SK-N-SH treated with all-trans-retinoic acid at 6 μM for 48 hours (cell line): Measurements from ENCODE around the gene FMN1.
A peak's percentile ranks its signal among the peaks of the same experiment; 100 is the strongest.

Experiments used
- ATAC-seq: fragments of 200-7000 bp; cut with Tn5 transposase; 3 replicates; pipeline ENCODE4 v1.9.1; 2020; ENCODE audit warnings: mild to moderate bottlenecking, moderate library complexity
- ARNTL ChIP-seq: fragments of 450-650 bp; formaldehyde crosslinking; IDR thresholded peaks from 2 replicates; pipeline ENCODE4 v1.5.0; 2020; ENCODE audit warnings: low read depth, mild to moderate bottlenecking, moderate library complexity, borderline replicate concordance
- BACH2 ChIP-seq: fragments of 250-450 bp; sonication (Bioruptor Pico); IDR thresholded peaks from 2 replicates; pipeline ENCODE4 v1.9.0; 2021; ENCODE audit warnings: mild to moderate bottlenecking, borderline replicate concordance
- CSDC2 ChIP-seq: fragments of 250-450 bp; sonication (Bioruptor Pico); IDR thresholded peaks from 2 replicates; pipeline ENCODE4 v1.5.0; 2020; ENCODE audit warnings: mild to moderate bottlenecking, moderate library complexity
- ESRRG ChIP-seq: fragments of 250-450 bp; sonication (Bioruptor Pico); IDR thresholded peaks from 2 replicates; pipeline ENCODE4 v1.6.1; 2021; ENCODE audit warnings: mild to moderate bottlenecking
- GLIS3 ChIP-seq: fragments of 250-450 bp; sonication (Bioruptor Pico); IDR thresholded peaks from 2 replicates; pipeline ENCODE4 v1.5.0; 2020; ENCODE audit warnings: mild to moderate bottlenecking, moderate library complexity
- ISL1 ChIP-seq: fragments of 250-450 bp; sonication (Bioruptor Pico); IDR thresholded peaks from 2 replicates; pipeline ENCODE4 v2.1.2; 2022; ENCODE audit warnings: mild to moderate bottlenecking, moderate library complexity
- OSR1 ChIP-seq: fragments of 250-450 bp; sonication (Bioruptor Pico); IDR thresholded peaks from 2 replicates; pipeline ENCODE4 v1.8.0; 2022; ENCODE audit warnings: moderate library complexity, mild to moderate bottlenecking, inconsistent platforms
- PPARA ChIP-seq: fragments of 250-450 bp; sonication (Bioruptor Pico); IDR thresholded peaks from 2 replicates; pipeline ENCODE4 v1.5.0; 2020; ENCODE audit warnings: mild to moderate bottlenecking, borderline replicate concordance
- RARB ChIP-seq: fragments of 250-450 bp; sonication (Bioruptor Pico); IDR thresholded peaks from 2 replicates; pipeline ENCODE4 v1.8.0; 2021; ENCODE audit warnings: mild to moderate bottlenecking, moderate library complexity
- SNAI2 ChIP-seq: fragments of 250-450 bp; sonication (Bioruptor Pico); IDR thresholded peaks from 2 replicates; pipeline ENCODE4 v1.5.0; 2020; ENCODE audit warnings: mild to moderate bottlenecking, moderate library complexity
- TCF4 ChIP-seq: fragments of 250-450 bp; sonication (Bioruptor Pico); IDR thresholded peaks from 2 replicates; pipeline ENCODE4 v1.8.0; 2021; ENCODE audit warnings: mild to moderate bottlenecking, moderate library complexity, borderline replicate concordance
- TOX ChIP-seq: fragments of 250-450 bp; sonication (Bioruptor Pico); IDR thresholded peaks from 2 replicates; pipeline ENCODE4 v1.8.0; 2021; ENCODE audit warnings: mild to moderate bottlenecking, moderate library complexity, borderline replicate concordance
- ZC3H10 ChIP-seq: fragments of 250-450 bp; sonication (Bioruptor Pico); IDR thresholded peaks from 2 replicates; pipeline ENCODE4 v1.5.1; 2021; ENCODE audit warnings: mild to moderate bottlenecking, moderate library complexity
- ZFP3 ChIP-seq: fragments of 250-450 bp; sonication (Bioruptor Pico); IDR thresholded peaks from 2 replicates; pipeline ENCODE4 v1.5.0; 2020; ENCODE audit warnings: mild to moderate bottlenecking, moderate library complexity
- ZFP30 ChIP-seq: fragments of 450-650 bp; formaldehyde crosslinking; IDR thresholded peaks from 2 replicates; pipeline ENCODE4 v1.5.0; 2022; ENCODE audit warnings: mild to moderate bottlenecking, moderate library complexity
- ZNF565 ChIP-seq: fragments of 450-650 bp; formaldehyde crosslinking; conservative IDR thresholded peaks from 2 replicates; pipeline ENCODE4 v1.5.0; 2020; ENCODE audit warnings: low read depth, mild to moderate bottlenecking, moderate library complexity
- ZNF70 ChIP-seq: fragments of 450-650 bp; formaldehyde crosslinking; IDR thresholded peaks from 2 replicates; pipeline ENCODE4 v1.5.0; 2020; ENCODE audit warnings: mild to moderate bottlenecking, moderate library complexity
- ZNF8 ChIP-seq: fragments of 450-650 bp; formaldehyde crosslinking; IDR thresholded peaks from 2 replicates; pipeline ENCODE4 v1.5.0; 2020; ENCODE audit warnings: mild to moderate bottlenecking, moderate library complexity
- TF ChIP-seq, protein P1 (sequence below): fragments of 250-450 bp; sonication (Bioruptor Pico); IDR thresholded peaks from 2 replicates; pipeline ENCODE4 v1.5.1; 2021; ENCODE audit warnings: mild to moderate bottlenecking, moderate library complexity
- TF ChIP-seq, protein P2 (sequence below): fragments of 250-450 bp; sonication (Bioruptor Pico); IDR thresholded peaks from 2 replicates; pipeline ENCODE4 v1.8.0; 2021; ENCODE audit warnings: low read depth, mild to moderate bottlenecking, moderate library complexity, borderline replicate concordance
- TF ChIP-seq, protein P3 (sequence below): fragments of 250-450 bp; sonication (Bioruptor Pico); IDR thresholded peaks from 2 replicates; pipeline ENCODE4 v1.8.0; 2020; ENCODE audit warnings: mild to moderate bottlenecking, moderate library complexity, borderline replicate concordance
- TF ChIP-seq, protein P4 (sequence below): fragments of 250-450 bp; sonication (Bioruptor Pico); IDR thresholded peaks from 2 replicates; pipeline ENCODE4 v1.5.1; 2020; ENCODE audit warnings: low read depth, mild to moderate bottlenecking, moderate library complexity

Gene FMN1

DNA sequence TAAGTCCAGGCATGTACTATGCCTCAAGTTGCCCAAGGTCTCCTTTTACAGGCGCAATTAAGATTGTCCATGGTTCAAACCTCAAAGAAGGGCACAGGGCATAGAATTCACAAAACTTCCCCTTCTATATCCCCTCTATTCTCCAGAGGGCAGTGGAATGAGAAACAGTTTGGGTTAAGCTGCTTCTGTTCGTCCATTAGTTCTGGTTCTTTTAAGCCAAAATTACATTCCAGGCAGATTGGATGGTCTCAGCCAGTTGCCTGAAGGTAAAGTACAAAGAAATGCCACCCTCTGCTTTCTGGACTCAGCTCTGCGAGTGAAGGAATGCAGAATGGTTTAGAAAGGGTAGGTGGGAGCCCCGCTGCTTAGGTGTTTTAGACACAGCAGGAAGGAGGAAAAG, 276.0 kb downstream of the FMN1 start (continued):
- TF ChIP-seq, protein P1, sequence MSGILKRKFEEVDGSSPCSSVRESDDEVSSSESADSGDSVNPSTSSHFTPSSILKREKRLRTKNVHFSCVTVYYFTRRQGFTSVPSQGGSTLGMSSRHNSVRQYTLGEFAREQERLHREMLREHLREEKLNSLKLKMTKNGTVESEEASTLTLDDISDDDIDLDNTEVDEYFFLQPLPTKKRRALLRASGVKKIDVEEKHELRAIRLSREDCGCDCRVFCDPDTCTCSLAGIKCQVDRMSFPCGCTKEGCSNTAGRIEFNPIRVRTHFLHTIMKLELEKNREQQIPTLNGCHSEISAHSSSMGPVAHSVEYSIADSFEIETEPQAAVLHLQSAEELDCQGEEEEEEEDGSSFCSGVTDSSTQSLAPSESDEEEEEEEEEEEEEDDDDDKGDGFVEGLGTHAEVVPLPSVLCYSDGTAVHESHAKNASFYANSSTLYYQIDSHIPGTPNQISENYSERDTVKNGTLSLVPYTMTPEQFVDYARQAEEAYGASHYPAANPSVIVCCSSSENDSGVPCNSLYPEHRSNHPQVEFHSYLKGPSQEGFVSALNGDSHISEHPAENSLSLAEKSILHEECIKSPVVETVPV (CRISPR knock-in tag): no peak
- TF ChIP-seq ZNF565 (no peak), ISL1 (CRISPR knock-in tag) (no peak), ZFP30 (CRISPR knock-in tag) (no peak)

DNA sequence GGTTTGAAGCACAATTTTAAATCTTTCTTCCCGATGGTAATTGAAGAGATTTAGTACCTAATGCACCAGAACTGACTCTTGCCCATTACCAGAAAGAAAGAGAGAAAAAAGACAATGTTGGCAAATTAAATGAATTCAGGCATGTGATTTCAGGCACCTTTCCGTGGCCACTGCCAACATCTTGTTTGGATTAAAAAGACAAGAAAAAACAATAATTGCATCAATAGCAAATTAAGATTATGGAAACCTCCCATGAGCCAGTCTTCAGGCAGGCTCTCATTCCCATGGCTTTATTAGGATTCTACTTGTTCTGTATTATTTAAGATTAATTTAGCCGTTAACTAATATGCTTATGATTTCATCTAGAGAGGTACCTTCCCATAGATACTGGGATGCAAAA, 283.7 kb downstream of the FMN1 start:
- ATAC-seq: no peak
- TF ChIP-seq ISL1 (CRISPR knock-in tag): no peak
- TF ChIP-seq, protein P1 (CRISPR knock-in tag): no peak
- peak; percentile 92; the same call in 1 of the 2 replicates for TF ChIP-seq TCF4
- TF ChIP-seq ZNF70: no peak
- TF ChIP-seq CSDC2 (CRISPR knock-in tag): no peak

DNA sequence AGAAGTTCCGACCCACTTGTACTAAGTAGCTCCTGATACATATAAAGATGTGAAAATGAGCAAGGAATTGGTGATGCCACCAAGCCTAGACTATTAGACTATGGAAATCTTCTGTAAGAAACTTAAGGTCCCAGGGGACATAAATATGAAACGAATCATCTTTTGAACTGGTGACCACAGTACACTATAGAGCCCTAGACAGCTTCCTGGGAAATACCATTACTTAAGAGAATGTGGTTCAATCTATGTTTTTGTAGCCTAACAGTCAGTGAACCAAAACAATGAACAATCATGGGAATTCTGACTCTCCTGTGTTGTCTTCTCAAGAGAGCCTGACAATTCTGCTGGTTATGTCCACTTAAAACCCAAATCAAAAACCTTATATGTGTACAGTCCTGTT, 285.1 kb downstream of the FMN1 start:
- TF ChIP-seq GLIS3: no peak
- TF ChIP-seq RARB: no peak
- TF ChIP-seq ESRRG: no peak
- no peak for TF ChIP-seq ZNF565
- TF ChIP-seq, protein P2, sequence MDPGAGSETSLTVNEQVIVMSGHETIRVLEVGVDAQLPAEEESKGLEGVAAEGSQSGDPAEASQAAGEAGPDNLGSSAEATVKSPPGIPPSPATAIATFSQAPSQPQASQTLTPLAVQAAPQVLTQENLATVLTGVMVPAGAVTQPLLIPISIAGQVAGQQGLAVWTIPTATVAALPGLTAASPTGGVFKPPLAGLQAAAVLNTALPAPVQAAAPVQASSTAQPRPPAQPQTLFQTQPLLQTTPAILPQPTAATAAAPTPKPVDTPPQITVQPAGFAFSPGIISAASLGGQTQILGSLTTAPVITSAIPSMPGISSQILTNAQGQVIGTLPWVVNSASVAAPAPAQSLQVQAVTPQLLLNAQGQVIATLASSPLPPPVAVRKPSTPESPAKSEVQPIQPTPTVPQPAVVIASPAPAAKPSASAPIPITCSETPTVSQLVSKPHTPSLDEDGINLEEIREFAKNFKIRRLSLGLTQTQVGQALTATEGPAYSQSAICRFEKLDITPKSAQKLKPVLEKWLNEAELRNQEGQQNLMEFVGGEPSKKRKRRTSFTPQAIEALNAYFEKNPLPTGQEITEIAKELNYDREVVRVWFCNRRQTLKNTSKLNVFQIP (CRISPR knock-in tag): no peak
- no peak for TF ChIP-seq ZFP3 (CRISPR knock-in tag)
- TF ChIP-seq BACH2: no peak
- TF ChIP-seq, protein P1 (CRISPR knock-in tag): no peak
- TF ChIP-seq PPARA: no peak
- no peak for TF ChIP-seq ZC3H10
- no peak for TF ChIP-seq ISL1 (CRISPR knock-in tag)
- TF ChIP-seq TCF4: no peak
- TF ChIP-seq, protein P3, sequence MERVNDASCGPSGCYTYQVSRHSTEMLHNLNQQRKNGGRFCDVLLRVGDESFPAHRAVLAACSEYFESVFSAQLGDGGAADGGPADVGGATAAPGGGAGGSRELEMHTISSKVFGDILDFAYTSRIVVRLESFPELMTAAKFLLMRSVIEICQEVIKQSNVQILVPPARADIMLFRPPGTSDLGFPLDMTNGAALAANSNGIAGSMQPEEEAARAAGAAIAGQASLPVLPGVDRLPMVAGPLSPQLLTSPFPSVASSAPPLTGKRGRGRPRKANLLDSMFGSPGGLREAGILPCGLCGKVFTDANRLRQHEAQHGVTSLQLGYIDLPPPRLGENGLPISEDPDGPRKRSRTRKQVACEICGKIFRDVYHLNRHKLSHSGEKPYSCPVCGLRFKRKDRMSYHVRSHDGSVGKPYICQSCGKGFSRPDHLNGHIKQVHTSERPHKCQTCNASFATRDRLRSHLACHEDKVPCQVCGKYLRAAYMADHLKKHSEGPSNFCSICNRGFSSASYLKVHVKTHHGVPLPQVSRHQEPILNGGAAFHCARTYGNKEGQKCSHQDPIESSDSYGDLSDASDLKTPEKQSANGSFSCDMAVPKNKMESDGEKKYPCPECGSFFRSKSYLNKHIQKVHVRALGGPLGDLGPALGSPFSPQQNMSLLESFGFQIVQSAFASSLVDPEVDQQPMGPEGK (CRISPR knock-in tag): no peak
- TF ChIP-seq ZFP30 (CRISPR knock-in tag): no peak
- TF ChIP-seq ZNF8: no peak
- TF ChIP-seq ZNF70: no peak
- no peak for TF ChIP-seq SNAI2 (CRISPR knock-in tag)
- no peak for TF ChIP-seq ARNTL
- TF ChIP-seq TOX (CRISPR knock-in tag): no peak
- TF ChIP-seq, all 23 proteins: peak for 0
- ATAC-seq: no peak; the same call in 2 of the 3 replicates

DNA sequence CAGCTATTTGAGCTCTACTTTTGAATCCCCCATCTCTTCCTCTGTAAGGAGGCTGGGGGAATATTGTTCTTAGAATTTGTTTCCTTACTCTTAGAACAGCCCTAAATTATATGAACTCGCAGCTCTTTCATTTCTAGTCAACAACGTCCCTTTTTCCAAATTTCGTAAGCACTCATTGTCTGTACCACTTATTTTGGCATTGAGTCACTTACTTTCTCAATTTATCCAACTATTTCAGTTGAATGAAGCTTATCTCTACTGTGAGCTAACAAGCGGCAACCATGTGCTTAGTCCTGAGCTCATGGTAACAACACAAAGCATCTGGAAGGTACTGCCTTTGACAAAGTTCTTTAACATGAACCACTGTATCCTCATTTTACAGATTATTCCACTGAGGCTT, 285.6 kb downstream of the FMN1 start:
- no peak for ATAC-seq
- TF ChIP-seq GLIS3 (no peak), PPARA (no peak), TCF4 (no peak), ZNF565 (no peak), ESRRG (no peak), ZC3H10 (no peak), BACH2 (no peak), ARNTL (no peak), ISL1 (CRISPR knock-in tag) (no peak), ZNF8 (no peak), ZNF70 (no peak), OSR1 (CRISPR knock-in tag) (no peak), RARB (no peak), CSDC2 (CRISPR knock-in tag) (no peak)
- TF ChIP-seq, protein P4, sequence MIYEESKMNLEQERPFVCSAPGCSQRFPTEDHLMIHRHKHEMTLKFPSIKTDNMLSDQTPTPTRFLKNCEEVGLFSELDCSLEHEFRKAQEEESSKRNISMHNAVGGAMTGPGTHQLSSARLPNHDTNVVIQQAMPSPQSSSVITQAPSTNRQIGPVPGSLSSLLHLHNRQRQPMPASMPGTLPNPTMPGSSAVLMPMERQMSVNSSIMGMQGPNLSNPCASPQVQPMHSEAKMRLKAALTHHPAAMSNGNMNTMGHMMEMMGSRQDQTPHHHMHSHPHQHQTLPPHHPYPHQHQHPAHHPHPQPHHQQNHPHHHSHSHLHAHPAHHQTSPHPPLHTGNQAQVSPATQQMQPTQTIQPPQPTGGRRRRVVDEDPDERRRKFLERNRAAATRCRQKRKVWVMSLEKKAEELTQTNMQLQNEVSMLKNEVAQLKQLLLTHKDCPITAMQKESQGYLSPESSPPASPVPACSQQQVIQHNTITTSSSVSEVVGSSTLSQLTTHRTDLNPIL (CRISPR knock-in tag): no peak
- TF ChIP-seq, protein P3 (CRISPR knock-in tag): no peak
- TF ChIP-seq, protein P2 (CRISPR knock-in tag): no peak
